ENCODE measurements around the gene PPP4C.
A peak's percentile ranks its signal among the peaks of the same experiment; 100 is the strongest.

PPP4C gene

DNA sequence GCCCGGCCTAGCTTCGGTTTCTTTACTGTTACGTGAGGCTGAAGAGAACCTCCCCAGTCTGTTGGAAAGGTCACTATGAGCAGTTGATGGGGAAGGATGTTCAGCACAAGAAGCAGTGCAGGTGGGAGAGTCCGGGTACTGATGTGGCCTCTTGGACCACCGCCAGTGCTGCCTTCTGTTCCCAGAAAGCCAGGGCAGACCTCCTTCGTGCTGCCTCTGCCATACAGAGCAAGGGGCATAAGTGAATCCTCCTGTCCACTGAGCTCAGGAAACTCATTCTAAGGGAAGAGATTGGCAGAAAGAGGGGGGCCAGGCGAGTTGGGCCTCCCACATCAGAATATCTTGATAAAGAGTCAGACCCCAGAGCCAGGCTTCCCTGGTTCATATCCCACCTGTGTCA is 3.7 kb downstream of the PPP4C start:
- DNase-seq (ENCODE audit: low read depth, low spot score), result no peak
- TF ChIP-seq, protein P1, sequence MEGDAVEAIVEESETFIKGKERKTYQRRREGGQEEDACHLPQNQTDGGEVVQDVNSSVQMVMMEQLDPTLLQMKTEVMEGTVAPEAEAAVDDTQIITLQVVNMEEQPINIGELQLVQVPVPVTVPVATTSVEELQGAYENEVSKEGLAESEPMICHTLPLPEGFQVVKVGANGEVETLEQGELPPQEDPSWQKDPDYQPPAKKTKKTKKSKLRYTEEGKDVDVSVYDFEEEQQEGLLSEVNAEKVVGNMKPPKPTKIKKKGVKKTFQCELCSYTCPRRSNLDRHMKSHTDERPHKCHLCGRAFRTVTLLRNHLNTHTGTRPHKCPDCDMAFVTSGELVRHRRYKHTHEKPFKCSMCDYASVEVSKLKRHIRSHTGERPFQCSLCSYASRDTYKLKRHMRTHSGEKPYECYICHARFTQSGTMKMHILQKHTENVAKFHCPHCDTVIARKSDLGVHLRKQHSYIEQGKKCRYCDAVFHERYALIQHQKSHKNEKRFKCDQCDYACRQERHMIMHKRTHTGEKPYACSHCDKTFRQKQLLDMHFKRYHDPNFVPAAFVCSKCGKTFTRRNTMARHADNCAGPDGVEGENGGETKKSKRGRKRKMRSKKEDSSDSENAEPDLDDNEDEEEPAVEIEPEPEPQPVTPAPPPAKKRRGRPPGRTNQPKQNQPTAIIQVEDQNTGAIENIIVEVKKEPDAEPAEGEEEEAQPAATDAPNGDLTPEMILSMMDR (IDR thresholded peaks at IDR 0.05; ENCODE audit: low read depth, low read length), result no peak
- in situ Hi-C loops (cut with HindIII; ENCODE audit: low sequenced_read_pairs), result no loop called here
- H3K4me3 ChIP-seq (ENCODE audit: low read depth, low read length), result no peak overlapping the region

DNA sequence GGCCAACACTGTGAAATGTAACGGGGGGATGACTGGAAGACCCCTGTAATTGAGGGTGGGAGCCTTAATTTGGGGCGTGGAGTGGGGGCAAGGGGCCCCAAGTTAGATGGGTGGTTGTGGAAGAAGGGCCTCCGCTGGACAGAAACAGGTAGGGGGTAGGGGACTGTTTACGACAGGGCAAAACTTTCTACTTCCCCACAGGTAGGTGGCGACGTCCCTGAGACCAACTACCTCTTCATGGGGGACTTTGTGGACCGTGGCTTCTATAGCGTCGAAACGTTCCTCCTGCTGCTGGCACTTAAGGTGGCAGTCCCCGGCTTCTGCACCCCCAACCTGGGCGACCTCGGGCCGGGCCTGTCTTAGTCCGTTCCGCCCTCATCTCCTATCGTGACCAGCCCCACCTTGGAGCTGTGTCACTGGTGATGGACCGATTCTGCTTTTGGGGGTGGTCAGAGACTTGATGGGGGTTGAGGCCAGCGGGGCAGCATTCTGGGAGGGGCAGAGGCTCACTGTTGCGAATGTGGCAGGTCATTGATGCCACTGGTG is 6.8 kb downstream of the PPP4C start:
- no peak for DNase-seq (ENCODE audit: low read depth, low spot score)
- in situ Hi-C loops (cut with HindIII; ENCODE audit: low sequenced_read_pairs), result no loop called here
- no peak overlapping the region for H3K4me3 ChIP-seq (ENCODE audit: low read depth, low read length)
- TF ChIP-seq, protein P1 (IDR thresholded peaks at IDR 0.05; ENCODE audit: low read depth, low read length), result peak; percentile 14

DNA sequence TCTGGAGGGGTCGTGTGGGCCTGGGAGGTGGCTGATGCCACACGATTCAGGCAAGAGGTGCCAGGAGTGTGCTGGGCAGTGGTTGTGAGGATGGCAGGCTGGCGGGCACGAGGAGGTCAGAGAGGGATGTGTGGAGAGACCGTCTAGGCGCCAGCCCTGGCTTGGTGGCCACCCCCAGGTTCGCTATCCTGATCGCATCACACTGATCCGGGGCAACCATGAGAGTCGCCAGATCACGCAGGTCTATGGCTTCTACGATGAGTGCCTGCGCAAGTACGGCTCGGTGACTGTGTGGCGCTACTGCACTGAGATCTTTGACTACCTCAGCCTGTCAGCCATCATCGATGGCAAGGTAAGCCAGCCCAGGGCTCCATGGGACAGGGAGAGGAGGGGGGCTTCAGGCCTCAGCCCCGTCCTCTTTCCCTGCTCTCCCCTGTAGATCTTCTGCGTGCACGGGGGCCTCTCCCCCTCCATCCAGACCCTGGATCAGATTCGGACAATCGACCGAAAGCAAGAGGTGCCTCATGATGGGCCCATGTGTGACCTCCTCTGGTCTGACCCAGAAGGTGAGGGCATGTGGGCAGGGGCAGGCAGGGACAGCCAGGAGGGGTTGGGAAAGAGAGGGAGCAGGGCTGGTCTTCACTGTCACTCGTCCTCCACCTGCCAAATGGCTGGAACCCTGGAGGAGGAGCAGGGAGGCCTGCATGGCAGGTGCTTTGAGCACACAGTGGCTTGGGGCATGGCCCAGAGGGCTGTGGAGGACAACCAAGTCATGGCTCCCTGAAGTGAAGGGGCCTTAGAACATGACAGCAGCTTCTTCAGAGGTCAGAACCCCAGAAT is 7.6 kb downstream of the PPP4C start:
- TF ChIP-seq, protein P1 (IDR thresholded peaks at IDR 0.05; ENCODE audit: low read depth, low read length), result no peak
- in situ Hi-C loops (cut with HindIII; ENCODE audit: low sequenced_read_pairs), result no loop called here
- DNase-seq (ENCODE audit: low read depth, low spot score), result no peak
- H3K4me3 ChIP-seq (ENCODE audit: low read depth, low read length), result no peak overlapping the region

DNA sequence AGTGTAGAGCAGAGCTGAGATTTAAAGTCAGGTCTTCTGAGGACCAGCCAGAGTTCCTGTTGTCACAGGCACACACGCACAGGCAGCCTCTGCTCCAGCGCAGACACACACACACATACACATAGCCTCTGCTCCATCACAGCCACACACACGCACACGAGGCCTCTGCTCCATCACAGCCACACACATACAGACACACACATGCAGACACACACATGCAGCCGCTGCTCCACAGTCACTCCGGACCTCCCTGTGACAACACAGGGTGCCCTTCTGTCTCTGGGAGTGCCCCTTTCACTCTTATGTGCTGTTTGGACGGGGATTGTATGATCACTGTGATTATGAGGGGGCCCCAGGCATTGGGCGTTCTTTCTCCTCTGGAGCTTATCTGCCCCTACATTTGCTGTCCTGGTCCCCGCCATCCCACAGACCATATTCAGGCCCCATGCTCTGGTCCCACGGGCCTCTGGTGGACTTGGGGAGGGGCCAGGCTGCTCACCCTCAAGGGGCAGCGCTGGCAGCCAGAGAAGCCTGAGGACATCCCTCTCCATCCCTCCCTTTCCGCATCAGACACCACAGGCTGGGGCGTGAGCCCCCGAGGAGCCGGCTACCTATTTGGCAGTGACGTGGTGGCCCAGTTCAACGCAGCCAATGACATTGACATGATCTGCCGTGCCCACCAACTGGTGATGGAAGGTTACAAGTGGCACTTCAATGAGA is 8.5 kb downstream of the PPP4C start:
- no peak for DNase-seq (ENCODE audit: low read depth, low spot score)
- in situ Hi-C loops (cut with HindIII; ENCODE audit: low sequenced_read_pairs), result no loop called here
- no peak overlapping the region for H3K4me3 ChIP-seq (ENCODE audit: low read depth, low read length)
- TF ChIP-seq, protein P1 (IDR thresholded peaks at IDR 0.05; ENCODE audit: low read depth, low read length), result no peak

DNA sequence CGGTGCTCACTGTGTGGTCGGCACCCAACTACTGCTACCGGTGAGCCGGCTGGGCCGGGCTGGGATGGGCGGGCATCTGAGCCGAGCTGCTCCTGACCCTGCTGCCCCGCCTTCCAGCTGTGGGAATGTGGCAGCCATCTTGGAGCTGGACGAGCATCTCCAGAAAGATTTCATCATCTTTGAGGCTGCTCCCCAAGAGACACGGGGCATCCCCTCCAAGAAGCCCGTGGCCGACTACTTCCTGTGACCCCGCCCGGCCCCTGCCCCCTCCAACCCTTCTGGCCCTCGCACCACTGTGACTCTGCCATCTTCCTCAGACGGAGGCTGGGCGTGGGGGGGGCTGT is 9.0 kb downstream of the PPP4C start:
- TF ChIP-seq, protein P1 (IDR thresholded peaks at IDR 0.05; ENCODE audit: low read depth, low read length), result no peak
- in situ Hi-C loops (cut with HindIII; ENCODE audit: low sequenced_read_pairs), result no loop called here
- no peak for DNase-seq (ENCODE audit: low read depth, low spot score)
- no peak overlapping the region for H3K4me3 ChIP-seq (ENCODE audit: low read depth, low read length)

DNA sequence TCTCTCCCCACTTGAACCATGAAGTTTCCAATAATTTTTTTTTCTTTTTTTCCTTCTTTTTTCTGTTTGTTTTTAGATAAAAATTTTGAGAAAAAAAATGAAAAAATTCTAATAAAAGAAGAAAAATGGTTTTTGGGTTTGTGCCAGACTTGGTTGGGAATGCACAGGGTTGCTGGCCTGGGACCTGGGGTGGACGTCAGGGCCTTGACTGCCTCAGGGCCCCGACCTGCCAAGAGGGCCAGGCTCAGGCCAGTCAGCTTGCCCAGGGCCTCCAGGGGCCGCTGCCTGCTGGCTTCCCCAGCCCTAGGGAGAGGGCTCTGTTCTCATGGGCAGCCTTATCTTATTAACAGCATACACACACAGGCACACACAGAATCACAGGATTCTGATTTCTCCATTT is 9.5 kb downstream of the PPP4C start:
- TF ChIP-seq, protein P1 (IDR thresholded peaks at IDR 0.05; ENCODE audit: low read depth, low read length), result no peak
- no peak overlapping the region for H3K4me3 ChIP-seq (ENCODE audit: low read depth, low read length)
- no peak for DNase-seq (ENCODE audit: low read depth, low spot score)
- in situ Hi-C loops (cut with HindIII; ENCODE audit: low sequenced_read_pairs), result no loop called here

Data from astrocyte of the spinal cord (primary cell).